GM21737 (cell line): ENCODE results near the gene LIMCH1.

Experiments
- ATAC-seq: cut with Tn5 transposase; IDR thresholded peaks from one replicate; pipeline ENCODE4 v1.9.1; 2021; ENCODE audit warnings: mild to moderate bottlenecking, moderate library complexity; ENCODE audit not compliant: unreplicated experiment

LIMCH1 gene

DNA sequence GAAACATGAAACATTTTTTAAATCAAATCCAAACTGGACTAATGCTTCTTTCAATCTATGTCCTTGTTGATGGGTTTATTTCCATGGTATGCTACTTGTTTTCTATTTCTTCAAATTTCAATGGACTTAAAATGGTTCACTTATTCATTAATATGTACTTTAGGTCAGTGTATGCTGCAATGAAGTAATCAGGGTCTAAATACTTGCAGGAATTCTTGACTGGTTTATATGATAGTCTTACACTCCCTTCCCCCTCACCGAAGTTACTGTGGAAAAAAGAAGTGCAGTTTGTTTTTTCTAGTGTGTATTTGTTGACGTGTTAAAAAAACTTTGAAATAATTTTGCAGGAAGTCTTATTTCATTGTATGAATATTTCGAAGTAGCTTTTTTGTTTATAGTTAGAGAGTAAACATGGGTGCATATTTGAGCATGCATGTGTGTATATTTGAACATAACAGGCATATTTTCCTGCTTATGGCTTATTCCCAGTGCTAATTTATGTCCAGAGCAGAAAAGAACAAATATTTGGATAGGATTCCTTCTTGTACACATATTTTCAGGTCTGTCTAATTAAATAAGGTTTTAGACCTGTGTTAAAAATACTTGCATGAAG is 65.0 kb downstream of the LIMCH1 start:
- no peak for ATAC-seq

DNA sequence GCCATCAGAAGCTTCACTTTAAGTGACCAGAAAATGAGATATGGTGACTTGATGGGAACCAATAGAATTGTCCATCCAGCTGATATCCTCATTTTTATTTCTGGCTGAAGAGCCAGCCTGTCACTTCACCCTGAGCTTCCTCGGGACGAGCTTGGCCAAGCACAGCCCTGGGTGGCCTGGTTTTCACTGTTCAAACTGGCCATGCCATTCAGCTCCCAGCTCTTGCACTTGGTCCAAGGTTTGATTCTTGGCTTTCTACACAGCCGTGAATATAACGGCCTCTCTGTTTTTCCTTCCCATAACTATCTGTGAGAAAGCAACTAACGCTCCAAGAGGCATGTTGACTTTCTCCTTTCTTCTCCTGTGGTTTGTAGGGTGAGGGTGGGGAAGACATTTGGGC is 71.9 kb downstream of the LIMCH1 start:
- no peak for ATAC-seq

DNA sequence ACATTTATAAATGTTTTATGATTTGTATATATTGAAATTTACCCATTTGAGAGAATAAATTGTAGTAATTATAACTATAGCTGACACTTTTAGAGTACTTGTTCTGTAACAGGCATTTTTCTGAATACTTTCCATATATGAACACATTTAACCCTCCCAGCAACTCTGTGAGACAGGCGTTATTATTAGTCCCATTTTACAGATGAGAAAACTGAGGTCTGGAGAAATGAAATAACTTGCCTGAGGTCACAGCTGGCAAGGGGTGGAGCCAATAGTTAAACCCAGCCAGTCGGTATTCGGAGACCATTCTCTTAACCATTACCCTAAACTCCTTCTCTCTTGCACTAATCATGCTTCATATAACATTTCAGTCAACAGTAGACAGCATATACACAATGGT is 72.5 kb downstream of the LIMCH1 start:
- ATAC-seq: no peak

DNA sequence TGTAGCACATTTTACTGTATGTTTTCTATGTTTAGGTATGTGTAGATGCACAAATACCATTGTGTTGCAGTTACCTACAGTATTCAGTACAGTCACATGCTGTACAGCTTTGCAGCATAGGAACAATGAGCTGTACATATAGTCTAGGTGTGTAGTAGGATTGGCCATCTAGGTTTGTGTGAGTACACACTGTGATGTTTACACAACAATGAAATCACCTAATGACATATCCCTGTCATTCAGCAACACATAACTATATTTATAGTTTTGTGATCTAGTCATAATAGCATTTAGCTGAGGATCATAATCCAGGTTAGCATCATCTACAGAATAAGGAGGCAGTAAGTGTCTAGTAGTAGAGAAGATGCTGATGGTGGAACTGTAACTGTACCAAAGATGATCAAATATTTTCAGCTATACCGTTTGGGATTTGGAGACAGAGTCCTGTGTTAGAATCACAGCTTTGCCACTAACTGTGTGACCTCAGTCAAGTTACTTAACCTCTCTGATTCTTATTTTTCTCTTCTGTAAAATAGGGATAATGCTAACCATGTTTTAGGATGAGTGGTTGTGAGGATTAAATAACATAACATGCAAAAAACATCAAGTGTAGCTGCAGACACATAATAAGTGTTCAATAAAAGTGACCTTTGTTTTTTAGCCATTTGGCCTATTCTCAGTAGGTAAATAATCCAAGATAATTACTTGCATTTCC is 73.3 kb downstream of the LIMCH1 start:
- ATAC-seq: no peak

DNA sequence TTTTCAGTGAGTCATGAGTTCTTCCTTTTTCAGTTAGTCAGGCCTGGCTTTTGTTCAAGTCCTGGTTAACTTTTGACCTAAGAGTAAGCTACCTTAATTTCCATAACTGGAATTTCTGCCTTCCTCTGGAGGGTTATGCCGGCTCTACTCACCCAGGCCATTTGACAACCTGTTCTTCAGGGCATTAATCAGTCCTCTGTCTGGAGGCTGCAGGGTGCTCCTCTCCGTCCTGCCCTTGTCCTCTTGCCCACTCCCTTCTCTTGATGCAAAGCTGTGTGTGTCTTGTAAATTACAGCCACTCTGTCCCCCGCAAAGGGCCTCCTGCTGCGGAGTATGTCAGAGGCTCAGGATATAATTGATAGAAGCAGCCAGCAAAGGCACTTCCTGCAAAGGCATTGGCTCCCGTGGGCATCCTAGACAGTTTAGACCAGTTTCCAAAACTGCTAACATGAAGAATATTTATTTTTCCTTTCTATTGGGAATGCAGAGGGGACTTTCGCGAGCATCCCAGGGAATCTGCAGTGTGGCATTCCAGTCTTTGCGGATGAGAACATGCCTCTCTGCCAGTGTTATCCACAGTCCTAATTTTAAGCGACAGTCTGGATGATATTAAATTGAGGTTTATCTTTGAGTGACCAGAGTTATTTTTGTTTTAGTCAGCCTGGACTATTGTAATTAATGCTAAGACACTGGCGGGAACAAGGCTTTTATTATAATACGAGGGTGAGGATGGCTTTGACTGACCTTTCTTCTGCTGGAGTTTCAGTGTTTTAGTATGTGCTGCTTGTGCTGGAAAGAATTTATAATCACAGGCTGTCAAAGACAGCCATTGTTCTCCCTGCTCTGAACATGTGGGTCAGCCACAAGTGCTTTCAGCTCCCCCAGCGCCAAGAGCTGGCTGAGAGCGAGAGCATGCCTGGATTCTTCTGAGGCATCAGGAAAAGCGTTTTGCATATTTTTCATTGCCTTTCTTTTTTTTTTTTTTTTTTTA is 74.2 kb downstream of the LIMCH1 start:
- ATAC-seq: no peak

DNA sequence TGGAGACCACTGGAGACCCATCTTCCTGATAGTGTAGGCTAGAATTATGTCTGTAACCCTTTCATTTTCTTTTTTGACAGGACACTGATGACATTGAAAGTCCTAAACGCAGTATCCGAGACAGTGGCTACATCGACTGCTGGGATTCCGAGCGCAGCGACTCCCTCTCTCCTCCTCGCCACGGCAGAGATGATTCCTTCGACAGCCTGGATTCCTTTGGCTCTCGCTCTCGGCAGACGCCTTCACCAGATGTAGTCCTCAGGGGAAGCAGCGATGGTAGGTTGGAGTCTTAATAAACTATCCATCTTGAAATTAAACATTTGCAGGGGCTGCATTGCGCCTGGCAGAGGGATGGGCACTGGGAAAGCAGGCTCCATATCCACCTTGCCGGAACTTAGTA is 75.4 kb downstream of the LIMCH1 start:
- no peak for ATAC-seq

DNA sequence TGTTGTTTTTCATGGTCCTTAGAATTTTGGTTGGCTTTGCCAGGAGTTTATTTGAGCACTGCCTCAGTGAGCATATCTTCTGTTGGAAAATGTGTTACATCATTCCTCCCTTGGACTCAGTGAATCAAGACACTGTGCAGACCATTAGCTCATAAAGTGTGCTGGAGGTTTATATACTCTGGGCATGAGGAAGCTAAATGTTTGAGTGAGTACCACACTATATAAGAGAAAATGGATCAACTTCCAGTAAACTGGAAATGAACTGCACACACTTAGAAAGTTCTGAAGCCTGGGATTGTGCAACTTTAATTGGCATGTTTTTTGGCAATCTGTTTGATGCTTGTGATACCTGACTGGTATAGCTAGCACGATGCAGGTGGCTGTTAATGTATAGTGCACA is 75.9 kb downstream of the LIMCH1 start:
- ATAC-seq: no peak

DNA sequence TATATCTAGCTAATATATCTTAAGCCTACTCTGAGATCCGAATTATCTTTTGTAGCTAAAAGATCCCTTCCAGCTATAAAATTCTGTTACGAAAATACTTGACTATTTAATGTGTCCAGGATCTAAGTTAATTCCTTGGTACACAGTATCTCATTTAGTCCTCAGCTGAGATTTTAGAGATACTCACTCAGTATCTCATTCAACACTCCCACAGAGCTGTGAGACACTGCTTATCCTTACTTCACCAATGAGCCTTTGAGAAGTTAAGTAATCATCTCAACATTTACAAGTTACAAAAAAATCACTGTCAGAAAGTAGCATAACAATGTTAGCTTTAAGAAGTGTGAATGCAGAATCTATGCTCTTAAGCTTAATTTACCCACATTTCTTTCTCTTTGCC is 76.6 kb downstream of the LIMCH1 start:
- ATAC-seq: no peak

DNA sequence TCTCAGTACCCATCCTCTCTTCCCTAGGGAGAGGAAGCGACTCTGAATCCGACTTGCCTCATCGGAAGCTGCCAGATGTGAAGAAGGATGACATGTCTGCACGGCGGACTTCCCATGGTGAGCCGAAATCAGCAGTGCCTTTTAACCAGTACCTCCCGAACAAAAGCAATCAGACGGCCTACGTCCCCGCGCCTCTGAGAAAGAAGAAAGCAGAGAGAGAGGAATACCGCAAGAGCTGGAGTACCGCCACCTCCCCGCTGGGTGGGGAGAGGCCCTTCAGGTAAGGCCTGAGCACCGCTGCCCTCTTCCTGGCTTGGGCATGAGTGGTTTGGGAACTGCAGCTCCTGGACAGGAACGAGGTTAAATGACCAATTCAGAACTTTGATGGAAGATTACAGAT is 81.2 kb downstream of the LIMCH1 start:
- ATAC-seq: no peak

DNA sequence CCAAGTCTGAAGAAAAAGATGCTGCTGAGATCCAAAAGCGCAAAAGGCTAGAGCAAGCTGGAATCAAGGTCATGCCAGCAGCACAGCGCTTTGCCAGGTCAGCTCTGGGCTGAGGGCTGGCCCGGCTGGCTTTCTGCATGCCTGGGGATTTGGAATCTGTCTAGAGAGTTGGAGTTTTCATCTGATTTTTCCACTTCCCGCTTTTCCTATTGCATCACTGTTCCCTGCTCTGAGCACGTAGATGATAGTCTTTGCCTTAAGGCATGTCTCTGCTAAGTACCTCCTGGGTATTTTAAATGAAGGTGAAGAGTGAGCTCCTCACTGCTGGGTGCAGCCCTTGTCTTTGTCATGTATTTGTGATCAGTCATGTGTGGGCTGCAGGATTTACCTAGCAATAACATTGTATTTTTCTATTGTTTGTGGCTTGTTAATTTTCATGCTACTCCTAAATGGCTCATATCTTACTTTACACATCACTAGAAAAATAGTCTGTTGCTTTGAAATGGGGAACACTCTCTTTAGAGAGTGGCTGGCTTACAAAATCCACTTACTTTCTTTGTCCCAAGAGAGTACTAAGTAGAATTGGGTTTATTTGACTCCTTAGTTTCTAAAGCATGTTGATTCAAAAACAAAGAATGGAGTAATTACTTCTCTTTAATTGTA is 82.8 kb downstream of the LIMCH1 start:
- no peak for ATAC-seq

DNA sequence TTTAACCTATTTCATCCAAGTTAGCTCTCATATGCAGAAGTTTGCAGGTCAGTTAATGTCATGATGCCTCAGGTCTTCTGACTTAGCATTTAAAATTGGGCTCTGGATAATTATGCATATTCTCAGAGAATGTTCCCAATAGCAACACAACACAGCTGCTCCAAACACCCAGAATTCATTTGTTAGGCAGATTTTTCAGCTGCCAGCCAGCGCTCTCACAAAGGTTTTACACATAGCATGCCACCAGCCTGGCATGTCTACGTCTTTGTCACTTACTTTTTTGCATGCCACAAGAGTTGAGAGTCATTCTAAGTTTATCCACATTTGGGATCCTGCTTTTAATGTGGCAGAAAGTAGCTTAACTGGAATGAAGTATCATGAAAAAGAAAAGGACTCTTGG is 84.8 kb downstream of the LIMCH1 start:
- ATAC-seq: no peak

DNA sequence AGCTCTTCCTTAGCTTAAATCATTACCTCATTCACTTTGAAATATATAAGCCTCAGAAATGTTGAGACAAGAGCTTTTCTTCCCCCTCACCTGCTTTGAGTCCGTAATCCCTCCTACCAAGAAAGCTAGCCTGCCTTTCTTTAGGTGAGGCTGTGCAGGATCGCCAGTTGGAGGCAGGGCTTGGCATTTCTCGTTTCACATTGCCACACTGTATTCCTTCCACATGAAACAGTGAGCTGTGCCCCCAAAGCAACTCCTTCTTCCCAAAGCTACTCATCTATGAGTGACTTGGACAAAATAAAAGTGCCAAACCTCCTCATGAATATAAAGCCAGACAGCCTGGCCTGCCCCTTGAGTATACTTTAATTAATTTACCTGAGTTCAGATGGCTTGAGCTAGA is 86.8 kb downstream of the LIMCH1 start:
- ATAC-seq: no peak

DNA sequence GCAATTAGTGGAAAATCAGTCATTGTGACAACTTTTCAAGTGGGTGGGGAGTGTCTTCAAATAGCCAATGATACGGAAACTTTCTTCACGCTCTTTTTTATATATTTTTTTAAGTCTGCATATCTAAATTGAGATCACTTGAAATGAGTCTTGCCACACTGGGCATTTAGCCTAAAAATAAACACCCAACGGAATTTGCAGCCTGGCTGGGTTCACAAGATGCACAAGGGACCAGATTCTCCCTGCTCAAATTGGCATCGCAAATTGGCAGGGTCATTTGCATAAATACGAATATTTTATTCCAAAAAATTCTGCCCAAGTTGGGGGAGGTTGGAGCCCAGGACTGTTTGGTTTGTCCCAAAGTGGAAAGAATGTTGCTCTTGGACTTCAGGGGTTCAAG is 87.6 kb downstream of the LIMCH1 start:
- ATAC-seq: no peak

DNA sequence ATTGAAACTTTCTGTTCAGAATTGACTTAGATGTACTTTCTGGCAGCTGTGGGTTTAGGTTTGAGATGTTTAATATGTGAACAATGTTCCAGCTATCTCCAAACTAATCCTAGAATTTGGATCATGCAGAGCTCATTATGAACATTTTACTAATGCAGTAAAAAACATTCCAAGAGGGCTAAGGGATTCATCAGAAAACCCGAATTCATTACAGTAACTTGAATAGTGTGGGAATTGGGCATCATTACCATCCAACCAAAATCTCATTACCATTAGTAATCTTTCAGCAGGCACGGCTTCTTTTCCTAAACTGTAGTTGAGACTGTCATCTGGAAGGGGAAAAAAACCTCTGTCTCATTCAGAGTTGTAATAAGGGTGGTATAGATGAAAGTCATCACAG is 91.0 kb downstream of the LIMCH1 start:
- no peak for ATAC-seq

DNA sequence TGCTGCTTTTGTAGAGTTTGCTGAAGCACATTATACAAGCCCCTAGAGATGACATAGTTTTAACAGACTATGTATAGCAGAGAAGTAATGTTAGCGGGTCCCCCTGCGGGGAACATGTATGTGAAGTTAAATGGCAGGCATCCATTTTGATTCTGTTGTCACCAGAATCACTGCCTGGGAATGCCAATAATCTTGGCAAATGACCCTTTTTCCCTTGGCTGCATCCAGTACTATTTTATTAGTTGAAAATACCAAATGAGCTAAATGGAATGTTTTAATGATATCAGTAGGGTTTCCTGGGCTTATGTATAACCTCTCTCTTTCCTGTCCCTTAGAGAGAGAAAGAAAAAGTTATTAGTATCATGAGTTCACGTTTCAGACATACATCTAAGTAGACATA is 93.6 kb downstream of the LIMCH1 start:
- no peak for ATAC-seq

DNA sequence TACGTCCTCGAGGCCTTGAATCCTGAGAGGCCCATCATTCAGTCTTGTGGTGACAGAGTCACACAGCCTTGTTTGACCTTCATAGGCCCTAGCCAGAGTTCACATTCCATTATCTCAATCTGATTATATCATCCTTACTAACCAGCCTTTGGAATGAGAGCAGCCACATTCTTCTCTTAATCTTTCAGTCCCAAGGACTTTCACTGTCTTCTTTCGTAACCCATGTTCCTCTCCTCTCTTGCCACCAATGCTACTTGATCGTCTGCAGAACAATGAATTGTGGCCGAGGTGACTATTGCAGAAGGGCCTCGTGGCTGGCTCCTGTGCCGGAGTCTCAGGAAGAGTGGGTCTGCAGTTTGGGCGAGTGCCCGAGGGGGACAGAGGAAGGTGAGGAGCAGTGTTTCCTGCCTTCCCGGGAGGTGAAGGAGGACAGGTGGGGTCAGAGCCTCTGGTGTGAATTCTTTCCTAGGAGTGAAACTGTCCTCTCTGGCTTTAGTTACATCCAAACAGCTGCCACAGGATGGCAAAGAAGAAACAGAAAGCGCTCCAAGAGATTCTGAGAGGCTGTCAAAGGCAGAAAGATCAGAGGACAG is 94.6 kb downstream of the LIMCH1 start:
- ATAC-seq: no peak

DNA sequence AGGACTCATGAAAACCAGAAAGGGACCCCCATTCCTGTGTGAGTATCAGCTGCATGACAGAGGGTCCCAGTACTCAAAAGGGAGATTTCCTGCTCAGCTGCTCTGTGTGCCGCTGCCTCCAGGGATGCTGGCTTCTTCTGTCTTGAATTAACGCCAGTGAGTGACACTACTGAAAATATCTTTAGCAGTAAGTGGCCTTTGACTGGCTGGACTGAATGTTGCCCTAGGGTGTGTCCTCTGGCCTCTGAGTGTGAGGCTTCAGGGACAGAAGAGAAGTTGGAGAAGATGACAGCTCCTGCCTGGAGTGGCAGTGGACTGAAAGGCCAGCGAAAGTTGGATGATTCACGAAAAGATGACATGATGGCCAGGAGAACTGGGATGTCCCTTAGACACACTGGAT is 95.4 kb downstream of the LIMCH1 start:
- ATAC-seq: no peak

DNA sequence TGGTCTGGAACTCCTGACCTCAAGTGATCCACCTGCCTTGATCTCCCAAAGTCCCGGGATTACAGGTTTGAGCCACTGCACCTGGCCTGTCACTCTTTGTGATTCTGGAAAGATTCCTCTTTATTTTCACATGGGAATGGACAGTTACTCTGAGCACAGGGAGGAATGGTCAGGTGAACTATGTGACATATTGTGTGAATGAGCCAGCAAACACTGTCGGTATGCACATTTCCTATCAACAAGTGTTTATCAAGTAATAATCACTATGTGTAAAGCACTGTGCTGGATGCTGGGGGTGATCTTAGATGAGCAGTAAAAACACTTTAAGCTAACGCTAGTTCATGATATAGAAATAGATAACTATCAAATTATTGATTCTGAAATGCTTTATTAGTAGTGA is 97.5 kb downstream of the LIMCH1 start:
- no peak for ATAC-seq

DNA sequence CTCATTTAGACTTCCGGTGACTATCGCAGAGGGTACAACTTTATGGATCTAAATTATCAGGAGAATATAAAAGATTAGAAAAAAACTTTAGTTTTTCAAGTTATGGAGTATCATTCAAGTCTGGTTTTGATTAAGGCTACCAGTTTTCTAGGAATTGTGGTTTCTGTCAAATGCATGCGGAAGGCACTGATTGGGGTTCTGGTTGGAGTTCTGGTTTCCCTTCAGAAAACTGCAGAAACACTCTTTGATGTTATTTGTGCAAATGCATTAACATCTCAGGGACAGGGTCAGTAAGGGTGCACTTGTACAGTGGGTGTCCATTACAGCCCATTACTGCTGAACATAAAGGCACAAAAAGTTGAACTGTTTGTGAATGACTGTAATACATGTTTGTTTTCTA is 100.2 kb downstream of the LIMCH1 start:
- ATAC-seq: no peak

DNA sequence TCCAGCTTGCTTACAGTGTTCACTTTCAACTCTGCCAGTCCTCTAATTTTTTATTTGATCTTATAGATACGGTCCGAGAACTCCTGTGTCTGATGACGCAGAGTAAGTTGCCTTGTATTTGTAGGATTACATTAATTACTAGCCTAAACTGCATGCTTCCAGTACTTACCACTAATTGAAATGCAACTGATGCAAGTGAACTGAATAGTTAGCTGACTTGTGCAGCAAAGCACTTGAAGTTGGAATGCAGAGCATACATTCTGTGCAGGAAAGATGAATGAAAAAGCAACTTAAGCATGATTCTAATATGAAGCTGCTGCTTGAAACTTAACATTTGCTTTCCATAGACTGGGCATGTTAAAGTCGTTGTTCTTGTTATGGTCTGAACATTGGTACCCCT is 100.9 kb downstream of the LIMCH1 start:
- no peak for ATAC-seq

DNA sequence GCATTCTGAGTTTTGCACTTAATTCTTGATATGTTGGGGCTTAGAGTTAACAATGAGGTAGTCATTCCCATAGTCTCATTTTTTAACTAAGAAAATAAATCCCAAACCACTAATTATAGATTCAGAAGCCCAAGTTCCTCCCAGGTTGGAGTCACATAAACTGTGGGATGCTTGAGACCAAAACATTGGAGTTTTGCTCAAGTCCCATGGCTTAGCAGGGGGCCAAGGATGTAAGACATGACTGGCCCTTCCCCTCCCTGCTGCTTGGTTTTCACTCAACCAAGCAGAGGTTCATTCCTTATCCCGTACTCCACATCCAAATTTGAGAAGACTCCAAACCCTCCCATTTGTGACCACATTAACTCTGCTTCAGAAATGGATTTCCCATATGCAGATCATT is 101.3 kb downstream of the LIMCH1 start:
- ATAC-seq: no peak
